Mesendoderm (in vitro differentiated cells): ENCODE data around the gene ATF3.

Source experiments
- DNase-seq: peaks from one replicate; pipeline ENCODE4 v3.0.0; 2013
- H2AK5ac ChIP-seq: 2 replicates; pipeline ENCODE4 v1.6.1; 2013; ENCODE audit warnings: low read length, inconsistent platforms
- H2BK120ac ChIP-seq: 2 replicates; pipeline ENCODE4 v1.6.1; 2013; ENCODE audit warnings: low read depth, mild to moderate bottlenecking, low read length, moderate library complexity, mixed read lengths
- H2BK15ac ChIP-seq: replicated peaks from 2 replicates; pipeline ENCODE4 v1.6.1; 2013; ENCODE audit warnings: low read depth, mild to moderate bottlenecking, moderate library complexity
- H2BK5ac ChIP-seq: 2 replicates; pipeline ENCODE4 v1.6.1; 2013; ENCODE audit warnings: low read length, inconsistent platforms
- H3K18ac ChIP-seq: 2 replicates; pipeline ENCODE4 v1.6.1; 2013; ENCODE audit warnings: mild to moderate bottlenecking, low read length, mixed read lengths
- H3K23ac ChIP-seq: one replicate; pipeline ENCODE4 v1.6.1; 2013; ENCODE audit warnings: low read length
- H3K27ac ChIP-seq: 2 replicates; pipeline ENCODE4 v1.5.1; 2013; ENCODE audit warnings: low read depth, mild to moderate bottlenecking, inconsistent platforms, low read length, moderate library complexity
- H3K27me3 ChIP-seq: 2 replicates; pipeline ENCODE4 v1.6.1; 2013; ENCODE audit warnings: low read length, control low read depth, mild to moderate bottlenecking, inconsistent platforms; ENCODE audit not compliant: insufficient read depth, poor library complexity
- H3K36me3 ChIP-seq: 2 replicates; pipeline ENCODE4 v1.6.1; 2013; ENCODE audit warnings: low read length, inconsistent platforms; ENCODE audit not compliant: control insufficient read depth, insufficient read depth
- H3K4ac ChIP-seq: one replicate; pipeline ENCODE4 v1.6.1; 2013; ENCODE audit warnings: low read depth, mild to moderate bottlenecking, low read length, moderate library complexity
- H3K4me1 ChIP-seq: 2 replicates; pipeline ENCODE4 v1.6.1; 2013; ENCODE audit warnings: low read depth, low read length, inconsistent platforms; ENCODE audit not compliant: control insufficient read depth
- H3K4me2 ChIP-seq: 2 replicates; pipeline ENCODE4 v1.6.1; 2013; ENCODE audit warnings: low read length
- H3K4me3 ChIP-seq: 2 replicates; pipeline ENCODE4 v1.5.1; 2013; ENCODE audit warnings: mild to moderate bottlenecking, low read length
- H3K56ac ChIP-seq: one replicate; pipeline ENCODE4 v1.6.1; 2013; ENCODE audit warnings: low read length
- H3K79me1 ChIP-seq: 2 replicates; pipeline ENCODE4 v1.6.1; 2013; ENCODE audit warnings: low read length, inconsistent platforms
- H3K79me2 ChIP-seq: 2 replicates; pipeline ENCODE4 v1.6.1; 2013; ENCODE audit warnings: mild to moderate bottlenecking, low read length; ENCODE audit not compliant: control insufficient read depth, insufficient read depth
- H3K9ac ChIP-seq: 2 replicates; pipeline ENCODE4 v1.6.1; 2013; ENCODE audit warnings: low read length, inconsistent platforms
- H4K5ac ChIP-seq: one replicate; pipeline ENCODE4 v1.6.1; 2013; ENCODE audit warnings: low read length
- H4K8ac ChIP-seq: one replicate; pipeline ENCODE4 v1.6.1; 2013; ENCODE audit warnings: low read depth, mild to moderate bottlenecking, control low read depth, low read length, moderate library complexity
- WGBS: extraction: QIAGEN DNeasy Blood & Tissue Kit; methylation state at CpG from one replicate; pipeline ENCODE4 v1.1.7; 2013; ENCODE audit warnings: low lambda C conversion rate, missing lambda C conversion rate; ENCODE audit not compliant: insufficient coverage; ENCODE audit errors: extremely low coverage; 5-methylcytosine and 5-hydroxymethylcytosine counted together

Gene ATF3

GRCh38 chr1:212595787-212596714 is 12.5 kb upstream of the ATF3 start:
- H4K8ac ChIP-seq, result no peak overlapping the region
- no peak overlapping the region for H3K23ac ChIP-seq
- no peak overlapping the region for H4K5ac ChIP-seq
- no peak overlapping the region for H3K9ac ChIP-seq
- H3K18ac ChIP-seq, result no peak overlapping the region
- no peak overlapping the region for H2BK120ac ChIP-seq
- H3K4me1 ChIP-seq, result peaks cover 2% of the 10 kb centered on the region
- no peaks in the 10 kb centered on the region for H3K36me3 ChIP-seq
- H3K27me3 ChIP-seq, result no peaks in the 10 kb centered on the region
- H2AK5ac ChIP-seq, result no peak overlapping the region
- H3K4ac ChIP-seq, result no peak overlapping the region
- no peaks in the 10 kb centered on the region for H3K79me1 ChIP-seq
- no peak overlapping the region for H3K4me2 ChIP-seq
- WGBS, result no CpG with 5 or more reads among the region's 8 CpGs
- no peaks in the 10 kb centered on the region for H3K79me2 ChIP-seq
- H3K56ac ChIP-seq, result no peak overlapping the region
- no peak overlapping the region for H2BK5ac ChIP-seq
- H3K27ac ChIP-seq, result no peak overlapping the region
- H2BK15ac ChIP-seq, result no peak overlapping the region
- peak; percentile 70 for DNase-seq
- H3K4me3 ChIP-seq, result no peak overlapping the region

DNA sequence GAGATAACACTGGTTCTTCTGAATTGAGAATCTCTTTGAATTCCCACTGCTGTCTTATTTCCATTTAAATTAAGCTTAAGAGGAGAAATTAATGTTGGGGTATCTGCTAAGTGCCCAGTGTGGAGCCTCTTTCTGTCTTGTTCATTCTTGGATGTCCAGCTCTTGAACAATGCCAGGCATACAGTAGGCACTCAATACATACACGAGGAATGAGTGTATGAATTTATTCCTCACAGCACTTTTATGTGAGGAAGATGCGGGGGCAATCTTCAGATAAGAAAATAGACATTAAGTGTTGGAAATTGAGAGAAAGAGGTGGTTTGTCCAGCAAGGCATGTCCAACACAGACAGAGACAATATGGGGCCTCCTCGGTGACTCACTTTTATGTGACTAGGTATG is 11.8 kb upstream of the ATF3 start:
- Histone ChIP-seq H3K36me3 (no peaks in the 10 kb centered on the region), H2AK5ac (no peak overlapping the region), H3K9ac (no peak overlapping the region), H2BK15ac (no peak overlapping the region), H3K27ac (no peak overlapping the region), H3K23ac (no peak overlapping the region), H4K8ac (no peak overlapping the region), H4K5ac (no peak overlapping the region), H3K27me3 (no peaks in the 10 kb centered on the region), H2BK120ac (no peak overlapping the region), H3K79me2 (no peaks in the 10 kb centered on the region), H3K56ac (no peak overlapping the region), H3K79me1 (no peaks in the 10 kb centered on the region), H2BK5ac (no peak overlapping the region), H3K4ac (peak overlapping the region; percentile 43), H3K4me3 (no peak overlapping the region), H3K18ac (peak overlapping the region; percentile 69), H3K4me1 (peaks cover 2% of the 10 kb centered on the region), H3K4me2 (no peak overlapping the region)
- DNase-seq, result no peak
- no CpG with 5 or more reads among the region's 3 CpGs for WGBS

DNA sequence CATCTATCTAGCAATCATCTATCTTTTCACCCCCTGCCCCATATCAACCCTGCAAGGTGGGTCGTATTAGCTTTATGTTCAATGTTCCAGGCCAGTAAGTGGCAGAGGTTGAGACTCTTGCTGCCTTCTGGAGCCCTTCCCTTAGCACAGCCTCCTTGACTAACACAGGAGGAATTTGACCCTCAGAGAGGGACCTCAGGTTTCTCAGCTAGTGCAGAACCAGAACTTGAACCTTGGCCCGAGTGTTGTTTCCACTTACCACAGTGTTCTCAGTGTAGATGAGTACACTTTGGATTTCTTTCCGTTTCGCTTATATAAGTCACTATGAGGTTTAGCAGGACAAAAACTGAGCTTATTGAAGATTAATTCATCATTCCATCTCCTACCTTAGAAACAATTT is 11.1 kb upstream of the ATF3 start:
- no peak overlapping the region for H3K4me3 ChIP-seq
- no peak overlapping the region for H4K8ac ChIP-seq
- no peak overlapping the region for H3K4ac ChIP-seq
- H3K27me3 ChIP-seq, result no peaks in the 10 kb centered on the region
- H3K9ac ChIP-seq, result no peak overlapping the region
- H2BK5ac ChIP-seq, result no peak overlapping the region
- H3K18ac ChIP-seq, result no peak overlapping the region
- no peak for DNase-seq
- H3K56ac ChIP-seq, result no peak overlapping the region
- H3K4me1 ChIP-seq, result peaks cover 2% of the 10 kb centered on the region
- no peaks in the 10 kb centered on the region for H3K79me1 ChIP-seq
- no peak overlapping the region for H3K23ac ChIP-seq
- whole genome bisulfite sequencing, result no CpG with 5 or more reads among the region's 4 CpGs
- no peak overlapping the region for H2BK15ac ChIP-seq
- no peak overlapping the region for H2AK5ac ChIP-seq
- H4K5ac ChIP-seq, result no peak overlapping the region
- no peaks in the 10 kb centered on the region for H3K36me3 ChIP-seq
- no peaks in the 10 kb centered on the region for H3K79me2 ChIP-seq
- no peak overlapping the region for H3K4me2 ChIP-seq
- H2BK120ac ChIP-seq, result no peak overlapping the region
- no peak overlapping the region for H3K27ac ChIP-seq

DNA sequence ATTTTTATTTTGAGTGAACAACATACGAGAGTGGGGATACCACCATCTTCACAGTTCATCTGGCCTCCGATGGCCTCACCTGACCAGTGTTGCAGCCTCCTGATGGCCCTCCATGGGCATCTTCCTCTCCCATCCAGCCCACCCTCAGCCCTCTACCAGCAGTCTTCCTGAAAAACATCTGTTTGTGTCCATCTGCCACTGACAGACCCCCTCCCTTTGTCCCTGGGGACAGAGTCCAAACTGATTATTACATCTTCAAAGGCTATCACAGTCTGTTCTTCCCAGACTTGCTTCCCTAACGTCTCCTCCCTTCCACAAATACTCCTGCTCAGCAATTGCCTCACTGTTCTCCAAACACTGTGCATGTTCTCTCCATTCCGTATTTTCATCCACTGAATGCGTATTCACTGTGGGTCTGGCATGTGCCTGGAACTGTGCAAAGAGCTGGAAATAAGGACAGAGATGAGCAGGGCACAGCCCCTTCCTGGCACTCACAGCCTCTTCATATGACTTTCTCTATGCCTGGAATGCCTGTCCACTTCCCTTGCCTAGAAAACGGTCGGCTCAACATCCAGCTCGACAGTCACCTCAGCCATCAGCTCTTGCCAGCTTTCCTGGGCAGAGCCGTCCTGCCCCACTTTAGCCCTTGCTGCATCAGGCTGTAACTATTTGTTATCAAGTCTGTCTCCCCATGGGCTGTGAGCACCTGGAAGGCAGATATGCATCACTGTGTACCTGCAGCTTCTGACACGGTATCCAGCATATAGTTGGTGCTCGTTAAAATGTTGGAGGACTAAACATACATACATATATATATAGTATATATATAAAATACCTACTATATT is 8.3 kb upstream of the ATF3 start:
- Histone ChIP-seq H2AK5ac (no peak overlapping the region), H2BK15ac (no peak overlapping the region), H3K4me1 (peaks cover 2% of the 10 kb centered on the region), H4K8ac (no peak overlapping the region), H3K79me1 (no peaks in the 10 kb centered on the region), H2BK5ac (no peak overlapping the region), H4K5ac (no peak overlapping the region), H3K9ac (no peak overlapping the region), H3K36me3 (no peaks in the 10 kb centered on the region), H3K4ac (no peak overlapping the region), H3K18ac (no peak overlapping the region), H3K79me2 (no peaks in the 10 kb centered on the region), H3K23ac (peak overlapping the region; percentile 15), H2BK120ac (no peak overlapping the region), H3K27me3 (no peaks in the 10 kb centered on the region), H3K27ac (no peak overlapping the region), H3K56ac (no peak overlapping the region), H3K4me3 (no peak overlapping the region), H3K4me2 (no peak overlapping the region)
- no CpG with 5 or more reads among the region's 11 CpGs for WGBS
- DNase-seq, result no peak

DNA sequence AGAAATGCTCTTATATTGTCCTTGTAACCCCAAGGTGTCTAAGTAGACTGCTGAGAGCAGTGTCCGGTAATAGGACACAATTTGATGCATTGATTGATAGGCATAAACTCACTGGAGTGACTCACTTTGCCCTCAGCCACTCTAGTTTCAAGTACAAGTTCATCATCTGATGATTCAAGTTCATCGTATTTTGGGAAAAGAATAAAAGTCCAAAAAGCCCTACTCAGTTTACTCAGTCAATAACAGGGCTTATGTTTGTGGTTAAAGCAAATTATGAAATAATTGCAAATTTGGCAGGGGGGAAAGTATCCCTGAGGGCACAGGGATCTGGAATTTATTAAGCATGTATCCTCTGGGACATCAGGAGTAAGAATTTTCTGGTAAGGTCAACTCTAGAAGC is 7.6 kb upstream of the ATF3 start:
- H3K4me3 ChIP-seq, result no peak overlapping the region
- no peak overlapping the region for H2BK5ac ChIP-seq
- peaks cover 7% of the 10 kb centered on the region for H3K4me1 ChIP-seq
- H3K79me2 ChIP-seq, result no peaks in the 10 kb centered on the region
- H2BK15ac ChIP-seq, result no peak overlapping the region
- H3K27ac ChIP-seq, result no peak overlapping the region
- H2AK5ac ChIP-seq, result no peak overlapping the region
- H4K5ac ChIP-seq, result no peak overlapping the region
- no peaks in the 10 kb centered on the region for H3K79me1 ChIP-seq
- no peak overlapping the region for H3K4ac ChIP-seq
- no peaks in the 10 kb centered on the region for H3K27me3 ChIP-seq
- no peaks in the 10 kb centered on the region for H3K36me3 ChIP-seq
- H3K56ac ChIP-seq, result no peak overlapping the region
- H3K23ac ChIP-seq, result no peak overlapping the region
- H3K9ac ChIP-seq, result no peak overlapping the region
- no peak overlapping the region for H3K4me2 ChIP-seq
- H3K18ac ChIP-seq, result no peak overlapping the region
- H2BK120ac ChIP-seq, result no peak overlapping the region
- WGBS, result no CpG with 5 or more reads among the region's 2 CpGs
- no peak overlapping the region for H4K8ac ChIP-seq
- no peak for DNase-seq
